Kidney glomerular epithelial cell (primary cell): ENCODE measurements around the gene MMP15.
A peak's percentile ranks its signal among the peaks of the same experiment; 100 is the strongest.

Experiments used
- DNase-seq: peaks from one replicate; lab custom pipeline; 2025; lab: John Stamatoyannopoulos, UW

The MMP15 gene

GRCh38 chr16:58019866-58020538 lies 5.6 kb upstream of the MMP15 start:
- DNase-seq = no peak

- peak; percentile 12 for DNase-seq
These were observed 4.7 kb upstream of the MMP15 start for GRCh38 chr16:58020628-58021521.

GRCh38 chr16:58021661-58022551 lies 3.6 kb upstream of the MMP15 start:
- no peak for DNase-seq

- DNase-seq = peak; percentile 54
These were observed 2.8 kb upstream of the MMP15 start for GRCh38 chr16:58022601-58023371.

GRCh38 chr16:58024486-58025350 lies 836 bp upstream of the MMP15 start:
- DNase-seq = no peak

GRCh38 chr16:58026139-58026704 lies 668 bp downstream of the MMP15 start:
- DNase-seq = no peak

- DNase-seq = no peak
These were observed 1.2 kb downstream of the MMP15 start for GRCh38 chr16:58026705-58027160.

GRCh38 chr16:58027161-58027915 lies 1.8 kb downstream of the MMP15 start:
- peak; percentile 53 for DNase-seq

GRCh38 chr16:58027916-58028455 lies 2.4 kb downstream of the MMP15 start:
- DNase-seq = no peak

- no peak for DNase-seq
These were observed 3.1 kb downstream of the MMP15 start for GRCh38 chr16:58028541-58029070.

GRCh38 chr16:58029410-58029809 lies 3.9 kb downstream of the MMP15 start:
- DNase-seq = no peak

- no peak for DNase-seq
These were observed 4.7 kb downstream of the MMP15 start for GRCh38 chr16:58030136-58030840.

GRCh38 chr16:58031016-58031800 lies 5.7 kb downstream of the MMP15 start:
- no peak for DNase-seq

- no peak for DNase-seq
These were observed 7.2 kb downstream of the MMP15 start for GRCh38 chr16:58032710-58033293.

- no peak for DNase-seq
These were observed 8.7 kb downstream of the MMP15 start for GRCh38 chr16:58034128-58034685.

GRCh38 chr16:58034774-58035173 lies 9.2 kb downstream of the MMP15 start:
- DNase-seq = no peak
